ENCODE measurements around the gene ARID1B. TPM values are rescaled to one million over a fixed set of nuclear protein-coding genes. Genes with fewer than 3 reads are reported as not detected.
A peak's percentile ranks its signal among the peaks of the same experiment; 100 is the strongest.

The ARID1B gene
- total and polyA plus RNA-seq, 12 donors: 11.2 to 63.2 (median 52.2) TPM

GRCh38 chr6:157253699-157254098, 476.5 kb downstream of the ARID1B start:
- DNase-seq (no peak), ATAC-seq (no peak)
- Histone ChIP-seq H3K4me3 (no peak overlapping the region), H3K27ac (no peak overlapping the region), H3K4me1 (peaks cover 0 to 9% (median 3%) of the 10 kb centered on the region in 9 donors), H3K27me3 (no peaks in the 10 kb centered on the region), H3K9me3 (peaks cover 0 to 4% (median 0%) of the 10 kb centered on the region in 11 donors), H3K36me3 (no peaks in the 10 kb centered on the region)
- intact Hi-C loops (cut with DNase I): no loop called here
- WGBS, 2 donors: 84 to 88% methylated on average over 7 of the region's 7 CpGs
- no peak for TF ChIP-seq CTCF (IDR thresholded peaks at IDR 0.05)

- WGBS, 2 donors: 91 to 93% methylated on average over 3 of the region's 3 CpGs
- DNase-seq: no peak
- Histone ChIP-seq H3K9me3 (no peaks in the 10 kb centered on the region), H3K4me1 (peaks cover 0 to 9% (median 3%) of the 10 kb centered on the region in 9 donors), H3K36me3 (no peaks in the 10 kb centered on the region), H3K4me3 (no peak overlapping the region), H3K27me3 (no peaks in the 10 kb centered on the region), H3K27ac (no peak overlapping the region)
- intact Hi-C loops (cut with DNase I): no loop called here
- no peak for TF ChIP-seq CTCF (IDR thresholded peaks at IDR 0.05)
- ATAC-seq: no peak
These were observed 477.4 kb downstream of the ARID1B start for GRCh38 chr6:157254538-157254937.

GRCh38 chr6:157255079-157255478, 477.9 kb downstream of the ARID1B start:
- 95 to 98% methylated on average over 3 of the region's 3 CpGs for WGBS, 2 donors
- Histone ChIP-seq H3K4me1 (peaks cover 0 to 9% (median 3%) of the 10 kb centered on the region in 9 donors), H3K27ac (no peak overlapping the region), H3K9me3 (no peaks in the 10 kb centered on the region), H3K36me3 (no peaks in the 10 kb centered on the region), H3K4me3 (no peak overlapping the region), H3K27me3 (no peaks in the 10 kb centered on the region)
- TF ChIP-seq CTCF (IDR thresholded peaks at IDR 0.05): no peak
- no peak for DNase-seq
- intact Hi-C loops (cut with DNase I): no loop called here
- peak in 1 of 8 donors; percentile 31 for ATAC-seq

GRCh38 chr6:157258878-157259277, 481.7 kb downstream of the ARID1B start:
- intact Hi-C loops (cut with DNase I): no loop called here
- Histone ChIP-seq H3K4me3 (no peak overlapping the region), H3K36me3 (no peaks in the 10 kb centered on the region), H3K4me1 (peaks cover 0 to 14% (median 8%) of the 10 kb centered on the region in 9 donors), H3K9me3 (no peaks in the 10 kb centered on the region), H3K27me3 (no peaks in the 10 kb centered on the region), H3K27ac (no peak overlapping the region)
- DNase-seq (no peak), ATAC-seq (no peak)
- no peak for TF ChIP-seq CTCF (IDR thresholded peaks at IDR 0.05)
- WGBS, 2 donors: 96 to 99% methylated on average over 11 of the region's 11 CpGs

All from heart right ventricle (tissue), 16 donors.